Hematopoietic multipotent progenitor cell treated with erythropoietin and hydrocortisone succinate and interleukin-3 and kit ligand, for 17 days (in vitro differentiated cells): Measurements from ENCODE around the gene SUN2.
A peak's percentile ranks its signal among the peaks of the same experiment; 100 is the strongest.

Source experiments
- DNase-seq: peaks from one replicate; pipeline ENCODE4 v3.0.0-alpha.2; 2015; ENCODE audit warnings: low spot score

The SUN2 gene

GRCh38 chr22:38777087-38777671 lies 21.4 kb upstream of the SUN2 start:
- DNase-seq, result no peak

GRCh38 chr22:38776086-38776485 lies 20.3 kb upstream of the SUN2 start:
- DNase-seq, result no peak

GRCh38 chr22:38775656-38776055 lies 19.9 kb upstream of the SUN2 start:
- DNase-seq, result no peak

- no peak for DNase-seq
These were observed 18.8 kb upstream of the SUN2 start for GRCh38 chr22:38774496-38775166.

- no peak for DNase-seq
These were observed 17.7 kb upstream of the SUN2 start for GRCh38 chr22:38773363-38773946.

- DNase-seq, result no peak
These were observed 16.8 kb upstream of the SUN2 start for GRCh38 chr22:38772623-38772873.

GRCh38 chr22:38770257-38770949 lies 14.6 kb upstream of the SUN2 start:
- DNase-seq, result no peak

GRCh38 chr22:38768036-38768435 lies 12.2 kb upstream of the SUN2 start:
- DNase-seq, result no peak

- DNase-seq, result no peak
These were observed 11.5 kb upstream of the SUN2 start for GRCh38 chr22:38767313-38767712.

GRCh38 chr22:38766076-38766777 lies 10.4 kb upstream of the SUN2 start:
- DNase-seq, result peak; percentile 67

- no peak for DNase-seq
These were observed 6.8 kb upstream of the SUN2 start for GRCh38 chr22:38762551-38762983.

- no peak for DNase-seq
These were observed 5.7 kb upstream of the SUN2 start for GRCh38 chr22:38761202-38762162.

- DNase-seq, result no peak
These were observed 4.8 kb upstream of the SUN2 start for GRCh38 chr22:38760477-38761201.

- no peak for DNase-seq
These were observed 3.2 kb upstream of the SUN2 start for GRCh38 chr22:38759005-38759404.

- DNase-seq, result no peak
These were observed 2.6 kb upstream of the SUN2 start for GRCh38 chr22:38758276-38758945.

GRCh38 chr22:38757464-38757757 lies 1.6 kb upstream of the SUN2 start:
- no peak for DNase-seq

- DNase-seq, result no peak
These were observed 1.1 kb upstream of the SUN2 start for GRCh38 chr22:38756711-38757463.

GRCh38 chr22:38755155-38755910 lies 465 bp downstream of the SUN2 start:
- DNase-seq, result peak; percentile 76

- DNase-seq, result no peak
These were observed 1.0 kb downstream of the SUN2 start for GRCh38 chr22:38754751-38755154.
